SK-N-MC (cell line): ENCODE measurements around the gene KRT6C.

Experiments used
- DNase-seq: peaks from one replicate; pipeline ENCODE4 v3.0.0-alpha.2; 2011; ENCODE audit warnings: low read depth, low spot score
- H3K27ac ChIP-seq: fragments of 200-600 bp; sonication (generic); 2 replicates; pipeline ENCODE4 v1.5.1; 2016; ENCODE audit warnings: mixed run types
- H3K36me3 ChIP-seq: fragments of 200-600 bp; sonication (generic); 2 replicates; pipeline ENCODE4 v1.6.1; 2017; ENCODE audit warnings: antibody characterized with exemption, low read length, mixed read lengths; ENCODE audit not compliant: insufficient read depth
- H3K4me3 ChIP-seq: fragments of 200-600 bp; sonication (generic); 2 replicates; pipeline ENCODE4 v1.5.1; 2016
- H3K9ac ChIP-seq: fragments of 200-600 bp; sonication (generic); 2 replicates; pipeline ENCODE4 v1.8.0; 2017; ENCODE audit warnings: mixed run types, mixed read lengths; ENCODE audit not compliant: insufficient read length
- H3K9me3 ChIP-seq: fragments of 200-600 bp; sonication (generic); 2 replicates; pipeline ENCODE4 v1.6.1; 2017; ENCODE audit warnings: low read depth, mild to moderate bottlenecking, antibody characterized with exemption, low read length, moderate library complexity, mixed read lengths
- EZH2 ChIP-seq: fragments of 200-600 bp; sonication (generic); IDR thresholded peaks from one replicate; pipeline ENCODE4 v1.6.1; 2017; ENCODE audit warnings: antibody characterized with exemption
- FOXP2 ChIP-seq: optimal IDR thresholded peaks from 2 replicates; pipeline ENCODE3; 2011; ENCODE audit warnings: mild to moderate bottlenecking, moderate library complexity; ENCODE audit not compliant: insufficient read depth; ENCODE audit errors: extremely low read length, control extremely low read depth
- POLR2AphosphoS5 ChIP-seq: IDR thresholded peaks from 2 replicates; pipeline ENCODE4 v1.6.1; 2012; ENCODE audit warnings: mild to moderate bottlenecking, low read depth, low read length, borderline replicate concordance

Gene KRT6C

GRCh38 chr12:52423661-52424500 is 49.7 kb downstream of the KRT6C start:
- DNase-seq: no peak
- no peaks in the 10 kb centered on the region for H3K9me3 ChIP-seq
- TF ChIP-seq FOXP2 (no peak), EZH2 (no peak), POLR2AphosphoS5 (no peak)
- no peak overlapping the region for H3K27ac ChIP-seq
- H3K36me3 ChIP-seq: no peaks in the 10 kb centered on the region
- H3K4me3 ChIP-seq: no peak overlapping the region
- no peak overlapping the region for H3K9ac ChIP-seq

DNA sequence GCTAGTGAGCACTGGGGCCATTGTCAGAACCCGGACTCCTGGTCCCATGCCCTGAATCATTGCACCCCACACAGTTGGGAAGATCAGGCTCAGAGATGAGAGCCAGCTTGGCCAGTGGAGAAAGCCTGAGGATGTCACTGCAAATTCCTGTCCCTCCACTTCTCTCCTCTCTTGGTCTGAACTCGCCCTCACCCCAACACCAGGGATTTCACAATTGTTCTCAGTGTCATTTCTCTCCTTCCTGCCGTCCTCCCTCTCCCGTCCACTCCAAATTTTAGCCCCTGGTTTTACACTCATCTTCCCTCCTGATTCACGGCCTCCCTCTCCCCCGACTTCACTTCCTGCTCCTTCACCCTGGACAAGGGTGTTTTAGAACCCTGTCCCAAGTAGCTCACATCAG is 50.6 kb downstream of the KRT6C start:
- TF ChIP-seq EZH2: no peak
- TF ChIP-seq FOXP2: no peak
- no peak for TF ChIP-seq POLR2AphosphoS5
- no peak for DNase-seq
- no peaks in the 10 kb centered on the region for H3K36me3 ChIP-seq
- no peak overlapping the region for H3K9ac ChIP-seq
- no peak overlapping the region for H3K27ac ChIP-seq
- H3K4me3 ChIP-seq: no peak overlapping the region
- no peaks in the 10 kb centered on the region for H3K9me3 ChIP-seq

DNA sequence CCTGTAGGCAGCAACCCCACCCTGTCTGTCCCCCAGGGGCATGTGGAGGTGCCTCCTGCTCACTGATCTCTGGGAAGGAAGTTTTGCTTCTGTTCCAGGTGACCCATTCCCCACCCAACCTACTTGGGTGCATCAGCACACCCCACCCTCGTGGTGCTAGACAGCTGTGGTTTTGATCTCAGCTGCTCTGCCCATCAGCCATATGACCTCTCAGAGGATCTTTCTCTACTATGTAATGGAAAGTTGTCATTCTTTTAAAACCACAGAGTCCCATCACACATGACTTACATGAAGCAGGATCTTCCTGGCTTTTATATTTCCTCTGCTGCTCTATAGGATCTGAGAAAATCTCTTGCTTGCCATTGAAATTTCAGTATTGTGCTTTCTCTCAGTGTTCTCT is 53.9 kb downstream of the KRT6C start:
- no peak overlapping the region for H3K27ac ChIP-seq
- H3K9me3 ChIP-seq: no peaks in the 10 kb centered on the region
- H3K4me3 ChIP-seq: no peak overlapping the region
- DNase-seq: no peak
- H3K36me3 ChIP-seq: no peaks in the 10 kb centered on the region
- no peak for TF ChIP-seq FOXP2
- no peak overlapping the region for H3K9ac ChIP-seq

DNA sequence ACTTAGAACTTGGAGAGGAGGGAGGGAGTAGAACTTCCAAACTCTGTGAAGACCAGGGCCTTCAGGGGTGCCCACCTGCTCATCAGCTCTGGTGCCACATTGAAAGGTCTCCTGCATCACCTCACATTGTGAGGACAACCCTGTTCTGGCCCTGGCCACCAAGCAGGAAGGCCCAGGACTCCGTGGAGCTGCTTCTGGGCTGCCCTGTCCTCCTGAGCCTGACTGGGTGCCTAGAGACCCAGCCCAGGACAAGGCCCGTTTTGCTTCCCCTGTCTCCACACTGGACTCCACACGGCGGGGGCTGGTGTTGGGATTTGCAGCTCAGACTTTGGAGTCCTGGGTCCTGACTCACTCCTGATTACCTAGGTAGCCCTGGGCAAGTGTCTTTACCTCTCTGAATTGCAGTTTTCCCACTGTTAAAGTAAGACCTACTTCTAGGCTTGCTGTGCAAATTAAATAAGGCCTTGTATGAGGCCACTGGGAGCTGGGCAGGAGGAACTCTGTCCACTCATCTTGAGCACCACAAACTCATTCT is 55.0 kb downstream of the KRT6C start:
- H3K4me3 ChIP-seq: no peak overlapping the region
- TF ChIP-seq FOXP2 (no peak), EZH2 (no peak), POLR2AphosphoS5 (no peak)
- no peak overlapping the region for H3K27ac ChIP-seq
- H3K9ac ChIP-seq: no peak overlapping the region
- DNase-seq: no peak
- no peaks in the 10 kb centered on the region for H3K9me3 ChIP-seq
- H3K36me3 ChIP-seq: no peaks in the 10 kb centered on the region
